Activated B cell treated with CpG ODN at 0.5 μM for 24 hours (primary cell): ENCODE results near the gene CACNA2D3. TPM values are rescaled to one million over a fixed set of nuclear protein-coding genes. Genes with fewer than 3 reads are reported as not detected.

Experiments
- ATAC-seq: fragments of 200-7000 bp; cut with Tn5 transposase; one replicate; pipeline ENCODE4 v1.10.0; 2021; ENCODE audit warnings: low read depth, mild to moderate bottlenecking, moderate library complexity
- CTCF ChIA-PET: fragments of 350-600 bp; sonication (Branson Sonifier 250); formaldehyde crosslinking; loops from one replicate; lab custom pipeline; 2021; ENCODE audit warnings: antibody characterized with exemption; lab: Charles Lee
- POLR2A ChIA-PET: fragments of 350-600 bp; sonication (Branson Sonifier 250); formaldehyde crosslinking; loops from one replicate; lab custom pipeline; 2021; ENCODE audit warnings: antibody characterized with exemption; lab: Charles Lee
- DNase-seq: peaks from one replicate; pipeline ENCODE4 v3.0.0; 2022
- H3K27ac Mint-ChIP-seq: one replicate; pipeline ENCODE4 v1.8.0; 2020; ENCODE audit warnings: mixed read lengths
- H3K27me3 Mint-ChIP-seq: one replicate; pipeline ENCODE4 v1.8.0; 2021; ENCODE audit warnings: mixed read lengths
- H3K36me3 Mint-ChIP-seq: one replicate; pipeline ENCODE4 v1.8.0; 2021; ENCODE audit warnings: low read depth, mixed read lengths
- H3K4me1 Mint-ChIP-seq: one replicate; pipeline ENCODE4 v1.8.0; 2021; ENCODE audit warnings: mixed read lengths
- H3K4me3 Mint-ChIP-seq: one replicate; pipeline ENCODE4 v1.8.0; 2020; ENCODE audit warnings: mild to moderate bottlenecking, mixed read lengths
- H3K9me3 Mint-ChIP-seq: one replicate; pipeline ENCODE4 v1.8.0; 2020; ENCODE audit warnings: mixed read lengths
- intact Hi-C: fragments of 100-400 bp; cut with micrococcal nuclease; formaldehyde crosslinking; loops from one replicate; pipeline ENCODE4 v1.15.1; 2024
- total RNA-seq: library from RNA; stranded (reverse); gene quantifications from 2 replicates; pipeline ENCODE4 v1.2.3, GENCODE V29; 2022
- TF ChIP-seq, protein P1 (sequence below): fragments of 200-600 bp; IDR thresholded peaks from one replicate; pipeline ENCODE4 v1.8.0; 2022; ENCODE audit warnings: antibody characterized with exemption, mild to moderate bottlenecking

Gene CACNA2D3
- total RNA-seq, 1 donor from 2014 or later = not detected

DNA sequence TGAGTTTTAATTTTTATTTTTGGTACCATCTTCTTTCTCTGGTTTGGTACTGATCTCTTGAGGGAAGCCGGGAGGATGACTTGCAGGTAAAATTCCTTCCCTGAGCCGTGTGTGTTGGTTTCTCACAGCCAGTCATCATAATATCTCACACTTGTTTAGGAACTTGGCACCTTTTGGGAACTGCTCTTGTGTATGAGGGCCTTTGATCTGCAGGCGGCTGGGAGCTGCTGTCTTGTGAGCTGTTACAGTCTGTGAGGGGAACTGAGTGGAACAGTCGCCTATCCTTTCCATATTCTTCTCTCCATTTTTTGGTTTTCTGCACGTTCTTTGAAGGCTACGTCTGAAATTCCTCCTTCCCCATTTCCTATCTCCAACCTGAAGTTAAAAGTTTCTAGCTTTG, 75.2 kb downstream of the CACNA2D3 start:
- POLR2A ChIA-PET = no interaction called here
- TF ChIP-seq, protein P1, sequence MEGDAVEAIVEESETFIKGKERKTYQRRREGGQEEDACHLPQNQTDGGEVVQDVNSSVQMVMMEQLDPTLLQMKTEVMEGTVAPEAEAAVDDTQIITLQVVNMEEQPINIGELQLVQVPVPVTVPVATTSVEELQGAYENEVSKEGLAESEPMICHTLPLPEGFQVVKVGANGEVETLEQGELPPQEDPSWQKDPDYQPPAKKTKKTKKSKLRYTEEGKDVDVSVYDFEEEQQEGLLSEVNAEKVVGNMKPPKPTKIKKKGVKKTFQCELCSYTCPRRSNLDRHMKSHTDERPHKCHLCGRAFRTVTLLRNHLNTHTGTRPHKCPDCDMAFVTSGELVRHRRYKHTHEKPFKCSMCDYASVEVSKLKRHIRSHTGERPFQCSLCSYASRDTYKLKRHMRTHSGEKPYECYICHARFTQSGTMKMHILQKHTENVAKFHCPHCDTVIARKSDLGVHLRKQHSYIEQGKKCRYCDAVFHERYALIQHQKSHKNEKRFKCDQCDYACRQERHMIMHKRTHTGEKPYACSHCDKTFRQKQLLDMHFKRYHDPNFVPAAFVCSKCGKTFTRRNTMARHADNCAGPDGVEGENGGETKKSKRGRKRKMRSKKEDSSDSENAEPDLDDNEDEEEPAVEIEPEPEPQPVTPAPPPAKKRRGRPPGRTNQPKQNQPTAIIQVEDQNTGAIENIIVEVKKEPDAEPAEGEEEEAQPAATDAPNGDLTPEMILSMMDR = no peak

DNA sequence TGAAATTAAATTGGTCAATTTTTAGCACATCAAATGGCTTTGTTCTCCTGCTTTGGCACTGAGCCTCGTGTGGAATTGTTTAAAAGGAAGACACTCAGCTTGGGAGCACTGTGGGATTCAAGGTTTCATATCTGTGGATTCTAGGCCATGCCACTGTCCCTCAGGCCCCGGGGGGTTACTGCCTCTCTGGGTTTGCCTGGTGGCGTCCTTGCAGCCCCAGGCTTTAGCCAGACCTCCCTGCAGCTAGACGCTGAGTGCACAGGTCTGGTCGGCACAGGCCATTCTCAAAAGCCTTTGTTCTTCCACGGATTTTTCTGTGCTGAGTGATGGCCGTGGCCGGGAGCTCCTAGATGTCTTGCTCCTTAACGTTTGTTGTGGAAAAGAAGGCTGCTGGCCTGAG, 76.2 kb downstream of the CACNA2D3 start:
- ChIA-PET CTCF (no interaction called here), POLR2A (no interaction called here)
- intact Hi-C loops = no loop called here
- Mint-ChIP-seq H3K9me3 (no peaks in the 10 kb centered on the region), H3K27ac (no peak overlapping the region), H3K4me3 (no peak overlapping the region), H3K36me3 (no peaks in the 10 kb centered on the region), H3K4me1 (no peaks in the 10 kb centered on the region), H3K27me3 (no peaks in the 10 kb centered on the region)
- no peak for ATAC-seq
- TF ChIP-seq, protein P1 = no peak
- DNase-seq = no peak

More for the DNA sequence above, 75.2 kb downstream of the CACNA2D3 start:
- Mint-ChIP-seq H3K27me3 (no peaks in the 10 kb centered on the region), H3K9me3 (no peaks in the 10 kb centered on the region), H3K4me3 (no peak overlapping the region), H3K27ac (no peak overlapping the region), H3K36me3 (no peaks in the 10 kb centered on the region), H3K4me1 (no peaks in the 10 kb centered on the region)
- no peak for ATAC-seq
- DNase-seq = no peak
- intact Hi-C loops = no loop called here
- CTCF ChIA-PET = no interaction called here

DNA sequence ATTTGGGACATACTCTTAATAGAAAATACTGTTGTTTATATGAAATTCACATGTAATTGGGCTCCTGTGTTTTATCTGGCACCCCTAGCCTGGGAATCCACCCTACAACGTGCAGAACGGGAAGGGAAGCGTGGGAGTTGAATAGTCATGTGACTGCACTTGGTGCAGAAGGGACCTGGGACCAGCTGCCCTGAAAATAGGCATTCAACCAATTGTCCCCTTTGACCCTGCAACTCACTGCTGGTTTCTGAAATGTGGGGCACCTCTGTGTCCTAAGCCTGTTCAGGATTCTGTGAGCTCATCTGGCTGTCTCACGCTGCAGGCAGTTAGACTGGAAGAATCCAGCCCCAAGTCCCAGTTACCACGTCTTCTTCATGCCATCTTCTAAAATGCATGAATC, 79.7 kb downstream of the CACNA2D3 start:
- POLR2A ChIA-PET = no interaction called here
- DNase-seq (no peak), ATAC-seq (no peak)
- Mint-ChIP-seq H3K9me3 (no peaks in the 10 kb centered on the region), H3K36me3 (no peaks in the 10 kb centered on the region), H3K27ac (no peak overlapping the region), H3K27me3 (no peaks in the 10 kb centered on the region), H3K4me1 (no peaks in the 10 kb centered on the region), H3K4me3 (no peak overlapping the region)
- intact Hi-C loops = no loop called here
- TF ChIP-seq, protein P1 = no peak
- CTCF ChIA-PET = no interaction called here

DNA sequence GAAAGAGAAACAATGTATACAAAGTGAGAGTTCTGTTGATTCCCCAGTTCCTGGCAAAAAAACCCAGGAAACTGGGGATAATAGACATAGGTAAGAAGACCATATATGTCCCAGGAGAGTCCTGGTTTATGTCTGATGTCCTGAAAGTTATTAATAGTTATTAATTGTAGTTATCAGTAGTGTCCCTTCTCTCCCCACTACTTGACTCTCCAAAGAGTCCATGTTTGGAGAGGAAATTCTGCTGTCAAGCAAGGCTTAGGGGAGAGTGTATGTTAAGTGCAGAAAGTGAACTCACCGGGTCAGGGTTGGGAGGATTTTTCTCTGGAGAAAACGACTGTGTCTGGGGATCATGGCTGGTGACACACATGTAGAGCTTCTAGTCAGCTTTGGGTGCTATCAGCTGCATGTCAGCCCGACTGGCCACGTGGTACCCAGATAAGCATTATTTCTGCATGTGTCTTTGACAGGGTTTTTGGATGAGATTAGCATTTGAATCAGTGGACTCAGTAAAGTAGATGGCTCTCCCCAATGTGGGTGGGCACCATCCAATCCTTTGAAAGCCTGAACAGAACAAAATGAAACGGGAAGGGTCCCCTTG, 80.4 kb downstream of the CACNA2D3 start:
- TF ChIP-seq, protein P1 = no peak
- ATAC-seq (no peak), DNase-seq (no peak)
- H3K27ac Mint-ChIP-seq = no peak overlapping the region
- CTCF ChIA-PET = no interaction called here
- no peaks in the 10 kb centered on the region for H3K36me3 Mint-ChIP-seq
- POLR2A ChIA-PET = no interaction called here
- no peak overlapping the region for H3K4me3 Mint-ChIP-seq
- intact Hi-C loops = no loop called here
- H3K4me1 Mint-ChIP-seq = no peaks in the 10 kb centered on the region
- no peaks in the 10 kb centered on the region for H3K27me3 Mint-ChIP-seq
- no peaks in the 10 kb centered on the region for H3K9me3 Mint-ChIP-seq

DNA sequence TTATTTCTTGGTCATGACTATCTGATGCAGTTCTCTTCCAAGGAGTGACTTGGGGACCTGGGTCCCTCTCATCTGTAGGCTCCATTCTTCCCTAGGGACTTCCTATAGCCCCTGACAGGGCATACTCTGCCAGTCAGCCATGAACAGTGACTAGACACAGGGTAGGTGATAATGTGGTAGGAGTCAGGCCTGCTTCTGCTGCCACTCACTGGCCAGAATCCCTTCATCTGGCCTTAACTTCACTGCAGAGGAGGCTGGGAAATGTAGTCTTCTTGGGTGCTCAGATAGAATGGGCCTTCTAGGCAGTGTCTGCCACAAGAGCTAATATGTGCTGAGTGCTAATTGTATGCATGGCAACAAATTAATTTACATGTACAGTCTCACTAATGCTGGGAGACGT, 84.5 kb downstream of the CACNA2D3 start:
- DNase-seq = no peak
- Mint-ChIP-seq H3K4me3 (no peak overlapping the region), H3K4me1 (no peaks in the 10 kb centered on the region), H3K36me3 (no peaks in the 10 kb centered on the region), H3K9me3 (no peaks in the 10 kb centered on the region), H3K27ac (no peak overlapping the region), H3K27me3 (no peaks in the 10 kb centered on the region)
- no peak for ATAC-seq
- POLR2A ChIA-PET = no interaction called here
- intact Hi-C loops = no loop called here
- TF ChIP-seq, protein P1 = no peak
- CTCF ChIA-PET = no interaction called here
